Stimulated activated CD8-positive, alpha-beta memory T cell treated with anti-CD3 and anti-CD28 coated beads, Interleukin-4, amount 100 ng/mL, for 24 hours (primary cell): ENCODE measurements around the gene COX19.

ENCODE experiments used
- DNase-seq: peaks from one replicate; pipeline ENCODE4 v3.0.0-alpha.2; 2020; ENCODE audit warnings: low read depth

The COX19 gene

GRCh38 chr7:978049-978346 is 2.6 kb upstream of the COX19 start:
- no peak for DNase-seq

GRCh38 chr7:977326-978048 is 2.1 kb upstream of the COX19 start:
- no peak for DNase-seq

- DNase-seq, result no peak
These were observed 1.6 kb upstream of the COX19 start for GRCh38 chr7:976901-977325.

- DNase-seq, result no peak
These were observed 539 bp upstream of the COX19 start for GRCh38 chr7:975702-976473.

- DNase-seq, result no peak
These were observed 1.2 kb downstream of the COX19 start for GRCh38 chr7:974172-974571.

- DNase-seq, result no peak
These were observed 2.0 kb downstream of the COX19 start for GRCh38 chr7:973312-973711.

GRCh38 chr7:972676-973309 is 2.6 kb downstream of the COX19 start:
- DNase-seq, result no peak

- DNase-seq, result no peak
These were observed 3.2 kb downstream of the COX19 start for GRCh38 chr7:972110-972509.

- no peak for DNase-seq
These were observed 4.6 kb downstream of the COX19 start for GRCh38 chr7:970744-971143.

GRCh38 chr7:969403-969802 is 5.9 kb downstream of the COX19 start:
- DNase-seq, result no peak

GRCh38 chr7:968205-969105 is 6.9 kb downstream of the COX19 start:
- DNase-seq, result no peak

- DNase-seq, result no peak
These were observed 7.8 kb downstream of the COX19 start for GRCh38 chr7:967361-968082.

- no peak for DNase-seq
These were observed 8.9 kb downstream of the COX19 start for GRCh38 chr7:966291-967069.

- no peak for DNase-seq
These were observed 10.7 kb downstream of the COX19 start for GRCh38 chr7:964401-965231.

- no peak for DNase-seq
These were observed 11.9 kb downstream of the COX19 start for GRCh38 chr7:963236-964078.

- DNase-seq, result no peak
These were observed 12.8 kb downstream of the COX19 start for GRCh38 chr7:962401-963081.

- no peak for DNase-seq
These were observed 13.6 kb downstream of the COX19 start for GRCh38 chr7:961546-962400.
